LNCaP clone FGC (cell line): ENCODE measurements around the gene TRAPPC2L.

Experiments
- DNase-seq: peaks from one replicate; pipeline ENCODE4 v3.0.0-alpha.2; 2011; ENCODE audit warnings: low read depth
- H3K4me3 ChIP-seq: 2 replicates; pipeline ENCODE4 v1.5.1; 2011; ENCODE audit warnings: mild to moderate bottlenecking, low read depth, low read length, control low read depth
- CTCF ChIP-seq: IDR thresholded peaks from 2 replicates; pipeline ENCODE4 v1.5.1; 2012; ENCODE audit warnings: mild to moderate bottlenecking; ENCODE audit not compliant: control insufficient read depth, insufficient read depth; ENCODE audit errors: extremely low read depth

TRAPPC2L gene

GRCh38 chr16:88844419-88845036 is 12.4 kb upstream of the TRAPPC2L start:
- TF ChIP-seq CTCF, result peak; percentile 56
- H3K4me3 ChIP-seq, result no peak overlapping the region
- DNase-seq, result no peak

- no peak overlapping the region for H3K4me3 ChIP-seq
- no peak for DNase-seq
- TF ChIP-seq CTCF, result no peak
Observed at GRCh38 chr16:88846088-88846487, 10.8 kb upstream of the TRAPPC2L start.

GRCh38 chr16:88847654-88848053 is 9.3 kb upstream of the TRAPPC2L start:
- DNase-seq, result no peak
- no peak overlapping the region for H3K4me3 ChIP-seq
- no peak for TF ChIP-seq CTCF

GRCh38 chr16:88848557-88848956 is 8.4 kb upstream of the TRAPPC2L start:
- no peak for TF ChIP-seq CTCF
- H3K4me3 ChIP-seq, result no peak overlapping the region
- no peak for DNase-seq

GRCh38 chr16:88850531-88851199 is 6.3 kb upstream of the TRAPPC2L start:
- DNase-seq, result no peak
- H3K4me3 ChIP-seq, result no peak overlapping the region
- no peak for TF ChIP-seq CTCF

- TF ChIP-seq CTCF, result no peak
- DNase-seq, result no peak
- H3K4me3 ChIP-seq, result no peak overlapping the region
Observed at GRCh38 chr16:88851616-88852015, 5.3 kb upstream of the TRAPPC2L start.
